ENCODE results near the gene RPL5.

DNA sequence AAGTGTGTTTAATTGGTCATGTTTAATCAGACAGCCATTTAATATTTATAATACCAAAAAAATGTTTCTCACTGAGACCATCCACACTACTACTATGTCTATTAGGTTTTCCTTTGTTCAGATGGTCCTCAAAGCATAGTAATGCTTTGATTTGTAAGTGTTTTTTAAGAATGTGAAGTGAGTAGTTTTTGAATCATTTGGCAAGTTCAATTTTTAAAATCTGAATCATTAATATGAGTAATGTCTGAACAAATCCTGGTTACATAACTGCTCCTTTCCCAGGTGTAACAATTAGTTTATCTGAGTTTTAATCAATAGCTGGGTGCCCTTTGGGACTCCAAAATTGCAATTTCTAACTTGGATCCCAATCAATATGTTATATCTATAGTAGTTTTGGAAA lies 23.5 kb upstream of the RPL5 start:
- TF ChIP-seq CTCF (IDR thresholded peaks at IDR 0.05) (no peak), FOXJ3 (CRISPR knock-in tag; IDR thresholded peaks at IDR 0.05; ENCODE audit: borderline replicate concordance) (no peak), ETV6 (CRISPR knock-in tag; IDR thresholded peaks at IDR 0.05) (no peak), PRDM15 (CRISPR knock-in tag; IDR thresholded peaks at IDR 0.05) (no peak), ESRRA (CRISPR knock-in tag; IDR thresholded peaks at IDR 0.05; ENCODE audit: borderline replicate concordance) (no peak), FOXP1 (CRISPR knock-in tag; IDR thresholded peaks at IDR 0.05; ENCODE audit: borderline replicate concordance) (no peak), ZSCAN18 (CRISPR knock-in tag; IDR thresholded peaks at IDR 0.05) (no peak), NR1H2 (CRISPR knock-in tag; IDR thresholded peaks at IDR 0.05) (no peak), ATF1 (CRISPR knock-in tag; IDR thresholded peaks at IDR 0.05) (no peak), ZBTB21 (CRISPR knock-in tag; IDR thresholded peaks at IDR 0.05; ENCODE audit: borderline replicate concordance) (no peak), SMAD3 (CRISPR knock-in tag; IDR thresholded peaks at IDR 0.05; ENCODE audit: borderline replicate concordance) (no peak), NFE2L1 (CRISPR knock-in tag; IDR thresholded peaks at IDR 0.05) (no peak), ZNF121 (CRISPR knock-in tag; IDR thresholded peaks at IDR 0.05) (no peak), SP1 (CRISPR knock-in tag; conservative IDR thresholded peaks at IDR 0.05) (no peak)

All from WTC11 (cell line).